Amniotic stem cell (primary cell): ENCODE results near the gene THSD4.

Source experiments
- DNase-seq: peaks from one replicate; lab custom pipeline; 2025; lab: John Stamatoyannopoulos, UW

Gene THSD4

GRCh38 chr15:71097890-71098289 lies 17.4 kb upstream of the THSD4 start:
- DNase-seq = no peak

GRCh38 chr15:71098920-71099319 lies 16.4 kb upstream of the THSD4 start:
- DNase-seq = no peak

- no peak for DNase-seq
These were observed 12.1 kb upstream of the THSD4 start for GRCh38 chr15:71103102-71103676.

- no peak for DNase-seq
These were observed 10.6 kb upstream of the THSD4 start for GRCh38 chr15:71104636-71105035.

- no peak for DNase-seq
These were observed 9.8 kb upstream of the THSD4 start for GRCh38 chr15:71105444-71105843.

- DNase-seq = no peak
These were observed 8.3 kb upstream of the THSD4 start for GRCh38 chr15:71106802-71107500.

GRCh38 chr15:71107501-71107815 lies 7.8 kb upstream of the THSD4 start:
- DNase-seq = no peak

- peak; percentile 53 for DNase-seq
These were observed 6.1 kb upstream of the THSD4 start for GRCh38 chr15:71109130-71109529.

- no peak for DNase-seq
These were observed 5.4 kb upstream of the THSD4 start for GRCh38 chr15:71109905-71110304.

- DNase-seq = no peak
These were observed 4.7 kb upstream of the THSD4 start for GRCh38 chr15:71110405-71111180.

- no peak for DNase-seq
These were observed 4.1 kb upstream of the THSD4 start for GRCh38 chr15:71111181-71111565.

GRCh38 chr15:71111950-71112349 lies 3.3 kb upstream of the THSD4 start:
- DNase-seq = no peak

- DNase-seq = no peak
These were observed 2.8 kb upstream of the THSD4 start for GRCh38 chr15:71112429-71112828.

- DNase-seq = no peak
These were observed 1.1 kb upstream of the THSD4 start for GRCh38 chr15:71114066-71114680.

- DNase-seq = peak; percentile 33
These were observed 488 bp downstream of the THSD4 start for GRCh38 chr15:71115567-71116351.

- no peak for DNase-seq
These were observed 1.1 kb downstream of the THSD4 start for GRCh38 chr15:71116366-71116765.

GRCh38 chr15:71116942-71117341 lies 1.7 kb downstream of the THSD4 start:
- DNase-seq = no peak

GRCh38 chr15:71117714-71118305 lies 2.5 kb downstream of the THSD4 start:
- no peak for DNase-seq

GRCh38 chr15:71118345-71118744 lies 3.1 kb downstream of the THSD4 start:
- DNase-seq = no peak

GRCh38 chr15:71118881-71119632 lies 3.8 kb downstream of the THSD4 start:
- no peak for DNase-seq

- DNase-seq = no peak
These were observed 5.2 kb downstream of the THSD4 start for GRCh38 chr15:71120428-71120944.
